ENCODE data around the gene H3-3A. TPM values are rescaled to one million over a fixed set of nuclear protein-coding genes. Genes with fewer than 3 reads are reported as not detected.

Gene H3-3A
- total RNA-seq, 4 donors from 2014 or later: 319 to 384 (median 350) TPM

GRCh38 chr1:226041419-226041818 lies 21.1 kb upstream of the H3-3A start:
- DNase-seq (ENCODE audit: extremely low spot score): no peak
- no peaks in the 10 kb centered on the region for H3K27me3 ChIP-seq
- WGBS: 35% methylated on average over 1 of the region's 1 CpG
- TF ChIP-seq CTCF (IDR thresholded peaks at IDR 0.05): no peak
- no peak for TF ChIP-seq EP300 (IDR thresholded peaks at IDR 0.05)
- TF ChIP-seq POLR2AphosphoS5 (IDR thresholded peaks at IDR 0.05): no peak
- TF ChIP-seq POLR2A (IDR thresholded peaks at IDR 0.05; ENCODE audit: low read depth): no peak
- no peaks in the 10 kb centered on the region for H3K9me3 ChIP-seq
- H3K27ac ChIP-seq (replicated peaks in 1 of 4): no peak overlapping the region
- H3K4me3 ChIP-seq: no peak overlapping the region
- no peaks in the 10 kb centered on the region for H3K36me3 ChIP-seq
- intact Hi-C loops (cut with DNase I): no loop called here
- H3K4me1 ChIP-seq: no peaks in the 10 kb centered on the region

GRCh38 chr1:226044514-226045101 lies 17.9 kb upstream of the H3-3A start:
- Histone ChIP-seq H3K36me3 (no peaks in the 10 kb centered on the region), H3K27ac (replicated peaks in 1 of 4) (no peak overlapping the region), H3K9me3 (no peaks in the 10 kb centered on the region), H3K27me3 (no peaks in the 10 kb centered on the region), H3K4me1 (peaks cover 0 to 4% (median 2%) of the 10 kb centered on the region in 4 donors), H3K4me3 (no peak overlapping the region)
- WGBS: 70% methylated on average over 4 of the region's 4 CpGs
- no peak for TF ChIP-seq POLR2AphosphoS5 (IDR thresholded peaks at IDR 0.05)
- no peak for TF ChIP-seq EP300 (IDR thresholded peaks at IDR 0.05)
- no peak for TF ChIP-seq POLR2A (IDR thresholded peaks at IDR 0.05; ENCODE audit: low read depth)
- TF ChIP-seq CTCF (IDR thresholded peaks at IDR 0.05): no peak
- intact Hi-C loops (cut with DNase I): no loop called here
- no peak for DNase-seq (ENCODE audit: extremely low spot score)

DNA sequence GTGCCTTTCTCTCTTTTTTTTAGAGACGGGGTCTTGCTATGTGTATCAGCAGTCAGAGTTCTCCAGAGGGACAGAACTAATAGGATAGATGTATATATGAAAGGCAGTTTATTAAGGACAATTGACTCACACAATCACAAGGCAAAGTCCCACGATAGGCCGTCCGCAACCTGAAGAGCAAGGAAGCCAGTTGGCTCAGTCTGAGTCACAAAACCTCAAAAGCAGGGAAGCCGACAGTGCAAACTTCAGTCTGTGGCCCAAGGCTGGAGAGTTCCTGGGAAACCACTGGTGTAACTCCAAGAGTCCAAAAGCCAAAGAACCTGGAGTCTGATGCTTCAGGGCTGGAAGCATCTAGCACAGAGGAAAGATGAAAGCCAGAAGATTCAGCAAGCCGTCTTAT lies 16.3 kb upstream of the H3-3A start:
- Histone ChIP-seq H3K4me1 (peaks cover 0 to 4% (median 2%) of the 10 kb centered on the region in 4 donors), H3K4me3 (no peak overlapping the region), H3K9me3 (no peaks in the 10 kb centered on the region), H3K36me3 (no peaks in the 10 kb centered on the region), H3K27ac (replicated peaks in 1 of 4) (no peak overlapping the region), H3K27me3 (no peaks in the 10 kb centered on the region)
- intact Hi-C loops (cut with DNase I): no loop called here
- DNase-seq (ENCODE audit: extremely low spot score): no peak
- 83% methylated on average over 6 of the region's 6 CpGs for WGBS
- TF ChIP-seq CTCF (IDR thresholded peaks at IDR 0.05) (no peak), POLR2A (IDR thresholded peaks at IDR 0.05; ENCODE audit: low read depth) (no peak), EP300 (IDR thresholded peaks at IDR 0.05) (no peak), POLR2AphosphoS5 (IDR thresholded peaks at IDR 0.05) (no peak)

DNA sequence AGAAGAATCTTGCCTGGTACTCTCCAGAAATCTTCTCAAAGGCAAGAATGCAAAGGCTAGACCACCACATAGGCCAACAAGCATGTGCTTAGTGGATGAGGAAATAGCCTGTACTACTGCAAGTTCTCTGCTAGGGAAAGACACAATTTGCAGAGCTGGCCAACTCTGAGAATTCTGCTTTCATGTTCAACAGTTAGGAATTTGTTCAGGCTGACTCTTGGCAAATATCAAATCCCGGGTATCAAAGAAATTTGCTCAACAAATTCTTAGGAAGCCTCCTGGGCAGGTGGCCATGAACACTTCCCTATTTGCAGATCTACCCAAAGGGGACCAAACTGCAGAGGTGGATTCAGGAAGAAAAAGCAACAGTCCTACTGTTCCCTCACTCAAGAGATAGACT lies 15.0 kb upstream of the H3-3A start:
- Histone ChIP-seq H3K27ac (replicated peaks in 1 of 4) (no peak overlapping the region), H3K4me3 (no peak overlapping the region), H3K36me3 (no peaks in the 10 kb centered on the region), H3K4me1 (peaks cover 0 to 4% (median 2%) of the 10 kb centered on the region in 4 donors), H3K9me3 (no peaks in the 10 kb centered on the region), H3K27me3 (no peaks in the 10 kb centered on the region)
- WGBS: 27% methylated on average over 1 of the region's 1 CpG
- DNase-seq (ENCODE audit: extremely low spot score): no peak
- TF ChIP-seq POLR2A (IDR thresholded peaks at IDR 0.05; ENCODE audit: low read depth) (no peak), EP300 (IDR thresholded peaks at IDR 0.05) (no peak), CTCF (IDR thresholded peaks at IDR 0.05) (no peak), POLR2AphosphoS5 (IDR thresholded peaks at IDR 0.05) (no peak)
- intact Hi-C loops (cut with DNase I): no loop called here

- no peak for DNase-seq (ENCODE audit: extremely low spot score)
- peaks cover 0 to 4% (median 2%) of the 10 kb centered on the region in 4 donors for H3K4me1 ChIP-seq
- no peak overlapping the region for H3K27ac ChIP-seq (replicated peaks in 1 of 4)
- H3K4me3 ChIP-seq: no peak overlapping the region
- intact Hi-C loops (cut with DNase I): no loop called here
- no peaks in the 10 kb centered on the region for H3K27me3 ChIP-seq
- TF ChIP-seq POLR2A (IDR thresholded peaks at IDR 0.05; ENCODE audit: low read depth): no peak
- no peak for TF ChIP-seq EP300 (IDR thresholded peaks at IDR 0.05)
- TF ChIP-seq POLR2AphosphoS5 (IDR thresholded peaks at IDR 0.05): no peak
- TF ChIP-seq CTCF (IDR thresholded peaks at IDR 0.05): no peak
- no peaks in the 10 kb centered on the region for H3K36me3 ChIP-seq
- no peaks in the 10 kb centered on the region for H3K9me3 ChIP-seq
- 100% methylated on average over 1 of the region's 1 CpG for WGBS
Observed at GRCh38 chr1:226048886-226049285, 13.6 kb upstream of the H3-3A start.

Data from esophagus muscularis mucosa (tissue), 4 donors.